Stimulated activated CD8-positive, alpha-beta memory T cell treated with anti-CD3 and anti-CD28 coated beads, Interleukin-4, amount 100 ng/mL, for 1 hour (primary cell): ENCODE data around the gene OR10C1.
"Not testable (repeated sequence)": the region's sequence is repeated elsewhere in the genome, so short reads cannot be mapped to it uniquely, and the experiment has no call there.

Source experiments
- DNase-seq, 2 donors: peaks; one replicate each; pipeline ENCODE4 v3.0.0-alpha.2; 2020; ENCODE audit warnings: low read depth in 2 of 2, low spot score in 1 of 2

OR10C1 gene

DNA sequence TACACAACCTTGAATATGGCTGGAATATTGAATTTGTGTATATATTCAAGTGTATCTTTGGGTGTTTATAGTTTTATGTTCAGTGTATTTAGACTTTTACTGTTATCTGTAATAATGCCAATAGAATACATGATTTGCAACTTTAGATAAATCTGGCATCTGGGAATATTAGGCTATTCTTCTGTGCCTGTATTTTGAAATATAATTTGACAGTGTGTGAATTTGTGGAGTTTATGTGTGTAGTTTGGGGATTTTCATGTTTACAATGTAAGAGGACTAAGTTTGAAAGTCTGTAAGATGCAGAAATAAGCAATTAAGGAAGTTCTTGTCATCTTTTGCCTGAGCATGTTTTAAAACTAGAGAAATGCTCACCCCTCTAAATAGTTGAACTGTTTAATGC lies at the start of gene OR10C1:
OR10C1 (plus strand) TSS at position 301 of the 400 bp plus-strand sequence. CDS start 710 bp downstream, outside the sequence.
- no peak for DNase-seq

- no peak for DNase-seq
These were observed 43.8 kb upstream of the OR10C1 start, which contains the start of gene OR12D2 for GRCh38 chr6:29395331-29395730. Gene OR12D2, plus strand, starts transcription at chr6:29395631. Its CDS starts 1,069 bp downstream, at chr6:29396700.

GRCh38 chr6:29399525-29399924 lies 39.6 kb upstream of the OR10C1 start:
- DNase-seq: no peak

DNA sequence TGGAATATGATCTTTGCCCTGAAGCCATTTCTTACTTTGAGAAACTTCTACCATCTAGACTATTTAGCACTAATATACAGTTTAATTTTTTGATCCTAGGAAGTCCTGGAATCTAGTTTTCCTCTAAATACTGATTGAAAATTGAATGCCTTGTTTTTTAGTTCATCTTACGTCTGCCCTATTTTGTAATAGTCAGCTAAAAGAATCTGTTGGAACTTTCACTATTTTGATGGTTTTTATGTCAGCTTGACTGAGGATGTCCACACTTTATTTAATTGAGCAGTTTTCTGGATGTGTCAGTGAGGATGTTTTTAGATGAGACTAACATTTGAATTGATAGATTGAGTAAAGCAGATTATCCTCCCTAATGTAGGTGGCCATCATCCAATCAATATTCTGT lies 35.3 kb upstream of the OR10C1 start:
- no peak for DNase-seq

GRCh38 chr6:29414588-29414987 lies 24.5 kb upstream of the OR10C1 start, which contains the start of gene OR12D1:
Gene OR12D1, plus strand, starts transcription at chr6:29414928.
- no peak for DNase-seq

DNA sequence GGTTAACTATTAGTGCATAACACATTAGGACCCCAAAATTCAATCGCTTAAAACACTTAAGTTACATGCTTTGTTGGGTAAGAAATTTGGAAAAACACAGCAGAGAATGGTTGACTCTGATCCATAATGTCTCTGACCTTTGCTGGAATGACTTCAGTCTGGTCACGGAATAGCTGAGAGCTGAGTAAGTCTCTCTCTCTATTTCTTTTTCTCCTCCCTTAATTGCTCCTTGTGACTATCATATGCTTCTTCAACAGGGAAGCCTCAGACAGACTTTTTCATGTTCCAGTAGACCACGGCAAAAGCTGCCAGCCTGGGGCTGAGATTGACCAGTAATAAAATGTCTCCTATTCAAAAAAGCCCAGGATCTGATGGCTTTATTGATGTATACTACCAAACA lies 19.6 kb upstream of the OR10C1 start:
- DNase-seq: no peak

DNA sequence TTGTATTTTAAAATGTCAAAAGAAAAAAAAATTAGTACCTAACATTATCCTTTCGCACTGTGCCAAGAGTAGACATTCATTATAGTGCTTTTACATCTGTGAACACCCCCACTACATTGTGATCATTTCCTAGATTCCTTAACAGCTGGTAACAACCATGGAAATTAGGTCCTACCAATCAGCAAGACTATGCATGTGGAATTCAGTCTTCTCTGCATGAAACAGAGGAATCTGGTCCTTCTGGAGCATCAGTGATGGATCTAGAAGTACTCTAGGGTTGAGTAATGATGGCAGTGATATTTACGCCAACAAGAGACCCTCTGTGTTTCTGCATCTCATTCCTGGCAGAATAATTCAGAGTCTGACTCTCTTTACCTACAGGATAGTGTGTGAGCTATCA lies 14.9 kb upstream of the OR10C1 start:
- no peak for DNase-seq

GRCh38 chr6:29424575-29424974 lies 14.5 kb upstream of the OR10C1 start:
- no peak for DNase-seq

DNA sequence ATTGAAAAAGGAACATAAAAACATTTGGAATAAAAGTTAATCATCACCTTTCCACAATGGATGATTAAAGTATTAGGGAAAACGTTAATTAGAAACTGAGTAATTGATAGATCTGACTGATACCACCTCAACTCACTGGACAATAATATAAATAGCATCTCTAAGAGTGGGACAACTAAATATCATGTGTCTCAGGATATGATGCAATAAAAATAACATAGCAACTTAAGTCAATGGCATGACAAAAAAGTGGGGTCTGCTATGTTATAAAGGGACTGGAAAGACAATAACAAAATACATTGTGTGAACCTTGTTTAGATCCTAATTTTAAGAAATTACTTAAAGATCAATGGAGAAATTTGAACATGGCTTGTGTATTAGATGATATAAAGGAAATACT lies 14.0 kb upstream of the OR10C1 start:
- DNase-seq: no peak

- DNase-seq: no peak
These were observed 12.5 kb upstream of the OR10C1 start for GRCh38 chr6:29426654-29427053.

- not testable (repeated sequence) for DNase-seq
These were observed 2.4 kb upstream of the OR10C1 start for GRCh38 chr6:29436730-29437129.

- no peak for DNase-seq
These were observed 3.6 kb downstream of the OR10C1 start for GRCh38 chr6:29442719-29443118.

DNA sequence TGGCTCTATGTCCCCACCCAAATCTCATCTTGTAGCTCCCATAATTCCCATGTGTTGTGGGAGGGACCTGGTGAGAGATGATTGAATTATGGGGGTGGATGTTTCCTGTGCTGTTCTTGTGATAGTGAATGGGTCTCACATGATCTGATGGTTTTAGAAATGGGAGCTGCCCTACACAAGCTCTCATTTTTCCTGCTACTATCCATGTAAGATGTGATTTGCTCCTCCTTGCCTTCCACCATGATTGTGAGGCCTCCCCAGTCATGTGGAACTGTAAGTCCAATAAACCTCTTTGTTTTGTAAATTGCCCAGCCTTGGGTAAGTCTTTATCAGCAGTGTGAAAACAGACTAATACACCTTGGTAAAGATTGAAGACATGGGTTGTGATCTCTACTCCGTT lies 4.9 kb downstream of the OR10C1 start:
- not testable (repeated sequence) for DNase-seq

DNA sequence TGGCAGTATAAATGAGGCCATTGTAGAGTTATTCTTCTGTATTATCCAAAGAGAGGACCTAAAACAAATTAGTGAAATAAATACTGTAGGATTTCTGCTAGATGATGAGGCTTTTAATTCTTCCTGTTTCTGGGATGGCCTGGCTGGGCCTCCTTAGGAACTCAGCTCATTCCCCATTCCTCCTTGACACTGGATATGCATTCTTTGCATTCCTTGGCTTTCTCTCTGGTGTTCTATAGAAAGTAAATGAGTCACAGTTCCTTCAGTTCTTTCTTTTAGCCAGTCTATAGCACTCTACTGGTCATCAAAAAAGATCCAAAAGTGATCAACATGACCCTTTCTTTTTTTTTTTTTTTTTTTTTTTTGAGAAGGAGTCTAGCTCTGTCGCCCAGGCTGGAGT lies 8.6 kb downstream of the OR10C1 start:
- DNase-seq: no peak

DNA sequence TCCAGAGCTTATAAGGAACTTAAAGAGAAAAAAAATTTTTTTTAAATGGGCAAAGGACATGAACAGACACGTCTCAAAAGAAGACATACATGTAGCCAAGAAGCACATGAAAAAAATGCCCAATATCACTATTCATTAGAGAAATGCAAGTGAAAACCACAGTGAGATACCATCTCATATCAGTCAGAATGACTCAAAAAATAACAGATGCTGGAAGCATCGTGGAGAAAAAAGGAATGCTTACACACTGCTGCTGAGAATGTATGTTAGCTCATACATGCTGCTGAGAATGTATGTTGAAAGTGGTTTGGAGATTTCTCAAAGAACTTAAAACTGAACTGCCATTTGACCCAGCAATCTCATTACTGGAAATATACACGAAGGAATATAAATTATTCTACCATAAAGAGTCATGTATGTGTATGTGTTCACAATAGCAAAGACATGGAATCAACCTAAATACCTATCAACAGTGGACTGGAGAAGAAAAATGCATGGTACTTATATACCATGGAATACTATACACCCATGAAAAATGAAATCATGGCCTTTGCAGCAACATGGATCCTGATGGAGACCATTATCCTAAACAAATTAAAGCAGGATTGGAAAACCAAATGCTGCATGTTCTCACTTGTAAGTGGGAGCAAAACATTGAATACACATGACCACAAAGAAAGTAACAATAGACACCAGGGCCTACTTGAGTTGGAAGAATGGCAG lies 12.5 kb downstream of the OR10C1 start:
- no peak for DNase-seq

DNA sequence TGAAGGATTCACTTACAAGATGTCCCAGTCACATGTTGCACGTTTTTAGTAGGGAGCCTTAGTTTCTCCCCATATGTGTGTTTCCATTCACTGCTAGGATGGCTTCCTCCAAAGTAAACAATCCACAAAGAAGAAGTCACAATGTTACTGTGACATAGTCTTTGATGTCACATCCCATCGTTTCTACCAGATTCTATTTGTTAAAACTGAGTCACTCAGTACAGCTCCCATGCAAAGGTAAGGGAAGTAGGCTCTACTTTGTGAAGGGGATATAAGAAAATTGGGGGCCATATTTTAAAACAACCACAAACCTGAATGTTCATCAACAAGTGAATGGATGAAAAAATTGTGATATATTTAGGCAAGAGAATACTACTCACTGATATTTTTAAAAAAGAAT lies 17.9 kb downstream of the OR10C1 start, which contains the start of the genes OR11A1 and OR2H1:
OR11A1 (minus strand) TSS at position 101 of the 400 bp plus-strand sequence. CDS start 29,430 bp downstream, outside the sequence.
OR2H1 (plus strand) TSS at position 185 of the 400 bp plus-strand sequence. CDS start 4,615 bp downstream, outside the sequence.
- no peak for DNase-seq

DNA sequence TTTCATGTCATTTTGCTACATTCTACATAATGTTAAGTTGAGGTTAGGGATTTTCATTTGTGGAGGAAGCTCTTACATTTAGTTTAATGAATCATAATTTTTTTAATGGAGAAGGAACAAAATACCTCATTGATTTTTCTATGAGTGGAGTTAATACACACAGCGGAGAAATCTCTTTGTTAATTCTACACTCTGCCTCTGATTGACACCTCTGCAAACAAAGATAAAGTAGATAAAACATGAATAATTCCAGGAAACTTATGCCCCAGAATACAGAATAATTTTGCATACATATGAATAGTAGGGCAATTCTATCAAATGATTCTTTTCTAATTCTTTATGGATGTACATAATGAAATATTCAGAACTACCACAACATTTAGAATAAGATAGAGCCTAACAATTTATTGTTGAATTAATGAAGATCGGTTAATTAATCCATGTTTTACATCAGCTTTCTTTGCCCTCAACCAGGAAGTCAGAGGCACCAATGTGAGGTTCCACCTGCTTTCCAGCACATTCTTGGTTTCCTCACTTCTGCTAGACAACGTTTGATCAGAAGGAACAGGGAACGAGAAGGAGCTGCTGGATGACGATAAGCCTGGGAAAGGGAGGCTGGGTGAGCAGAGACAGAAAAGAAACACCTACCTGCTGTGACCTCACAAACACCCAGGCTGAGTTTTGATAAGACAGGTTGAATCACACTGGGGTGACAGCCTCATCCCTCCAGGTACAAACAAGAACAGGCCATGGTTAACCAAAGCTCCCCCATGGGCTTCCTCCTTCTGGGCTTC lies 22.1 kb downstream of the OR10C1 start:
- no peak for DNase-seq

DNA sequence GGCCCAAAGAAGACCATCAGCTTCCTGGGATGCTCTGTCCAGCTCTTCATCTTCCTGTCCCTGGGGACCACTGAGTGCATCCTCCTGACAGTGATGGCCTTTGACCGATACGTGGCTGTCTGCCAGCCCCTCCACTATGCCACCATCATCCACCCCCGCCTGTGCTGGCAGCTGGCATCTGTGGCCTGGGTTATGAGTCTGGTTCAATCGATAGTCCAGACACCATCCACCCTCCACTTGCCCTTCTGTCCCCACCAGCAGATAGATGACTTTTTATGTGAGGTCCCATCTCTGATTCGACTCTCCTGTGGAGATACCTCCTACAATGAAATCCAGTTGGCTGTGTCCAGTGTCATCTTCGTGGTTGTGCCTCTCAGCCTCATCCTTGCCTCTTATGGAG lies 22.9 kb downstream of the OR10C1 start:
- no peak for DNase-seq

GRCh38 chr6:29465279-29465678 lies 26.2 kb downstream of the OR10C1 start:
- no peak for DNase-seq

DNA sequence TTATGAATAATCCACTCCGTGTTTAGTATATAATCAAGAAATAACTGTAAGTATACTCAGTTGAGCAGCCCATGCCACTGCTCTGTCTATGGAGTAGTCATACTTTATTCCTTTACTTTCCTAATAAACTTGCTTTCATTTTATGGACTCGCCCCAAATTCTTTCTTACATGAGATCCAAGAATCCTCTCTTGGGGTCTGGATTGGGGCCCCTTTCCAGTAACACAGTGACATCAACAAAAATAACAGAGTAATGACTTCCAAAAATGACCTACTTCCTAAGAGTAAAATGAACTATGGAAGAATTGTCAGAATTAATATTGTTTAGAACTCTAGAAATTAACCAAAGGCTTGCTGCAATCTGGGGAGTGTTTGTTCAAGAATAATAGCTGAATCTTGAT lies 26.7 kb downstream of the OR10C1 start:
- no peak for DNase-seq

DNA sequence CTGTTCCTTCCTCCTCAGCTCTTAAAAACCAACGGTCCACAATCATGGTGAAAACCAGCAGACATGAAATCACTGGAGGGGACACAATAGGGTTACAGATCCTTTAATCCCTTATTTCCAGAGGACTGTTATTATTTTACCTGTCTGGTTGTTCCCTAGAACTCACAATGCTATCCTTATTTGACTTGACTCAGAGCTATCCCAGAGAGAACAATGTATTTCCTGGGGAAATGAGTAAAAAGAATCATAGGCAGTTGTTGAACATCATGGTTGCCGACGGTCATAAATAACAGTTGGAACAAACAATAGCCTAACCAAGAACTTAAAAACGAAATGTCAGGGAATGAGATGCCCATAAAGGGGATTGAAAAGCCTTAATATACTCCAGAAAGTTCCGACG lies 27.1 kb downstream of the OR10C1 start:
- no peak for DNase-seq

- DNase-seq: no peak
These were observed 35.9 kb downstream of the OR10C1 start for GRCh38 chr6:29474996-29475395.
